HG03521 (cell line): ENCODE data around the gene YTHDC2.

ENCODE experiments used
- ATAC-seq: cut with Tn5 transposase; IDR thresholded peaks from one replicate; pipeline ENCODE4 v1.9.1; 2021; ENCODE audit warnings: mild to moderate bottlenecking, moderate library complexity; ENCODE audit not compliant: unreplicated experiment

Gene YTHDC2

GRCh38 chr5:113519412-113519811 lies 5.9 kb downstream of the YTHDC2 start:
- no peak for ATAC-seq

GRCh38 chr5:113520429-113520828 lies 6.9 kb downstream of the YTHDC2 start:
- ATAC-seq = peak; percentile 70

GRCh38 chr5:113520899-113521298 lies 7.4 kb downstream of the YTHDC2 start:
- ATAC-seq = no peak

GRCh38 chr5:113523168-113523567 lies 9.7 kb downstream of the YTHDC2 start:
- ATAC-seq = no peak

DNA sequence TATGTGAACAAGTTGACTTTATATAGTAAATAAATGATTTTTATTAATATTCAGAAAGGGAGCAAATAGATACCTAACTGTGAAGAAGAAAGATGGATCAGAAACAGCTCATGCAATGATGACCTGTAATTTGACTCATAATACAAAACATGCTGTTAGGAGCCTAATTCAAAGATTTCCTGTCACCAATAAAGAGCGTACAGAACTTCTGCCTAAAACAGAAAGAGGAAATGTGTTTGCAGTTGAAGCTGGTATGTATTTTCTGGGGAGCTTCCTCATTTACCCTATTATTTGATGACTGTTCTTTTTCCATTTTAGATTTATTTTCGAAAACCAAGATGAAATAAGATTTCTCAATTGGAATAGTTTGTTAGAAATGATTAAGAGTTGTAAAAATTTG lies 11.4 kb downstream of the YTHDC2 start:
- no peak for ATAC-seq

DNA sequence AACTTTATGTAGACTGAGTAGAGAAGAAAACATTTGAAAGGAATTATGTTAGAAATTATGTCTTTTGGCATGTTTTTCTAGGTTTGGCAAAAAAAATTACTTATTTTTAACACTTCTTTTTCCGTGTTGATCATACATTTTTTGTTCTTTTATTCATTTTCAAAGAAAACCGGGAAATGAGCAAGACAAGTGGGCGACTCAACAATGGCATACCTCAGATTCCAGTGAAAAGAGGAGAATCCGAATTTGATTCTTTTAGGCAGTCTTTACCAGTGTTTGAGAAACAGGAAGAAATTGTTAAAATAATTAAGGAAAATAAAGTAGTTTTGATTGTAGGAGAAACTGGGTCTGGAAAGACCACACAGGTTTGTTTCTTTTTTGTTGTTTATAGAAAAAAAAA lies 12.9 kb downstream of the YTHDC2 start:
- ATAC-seq = no peak

DNA sequence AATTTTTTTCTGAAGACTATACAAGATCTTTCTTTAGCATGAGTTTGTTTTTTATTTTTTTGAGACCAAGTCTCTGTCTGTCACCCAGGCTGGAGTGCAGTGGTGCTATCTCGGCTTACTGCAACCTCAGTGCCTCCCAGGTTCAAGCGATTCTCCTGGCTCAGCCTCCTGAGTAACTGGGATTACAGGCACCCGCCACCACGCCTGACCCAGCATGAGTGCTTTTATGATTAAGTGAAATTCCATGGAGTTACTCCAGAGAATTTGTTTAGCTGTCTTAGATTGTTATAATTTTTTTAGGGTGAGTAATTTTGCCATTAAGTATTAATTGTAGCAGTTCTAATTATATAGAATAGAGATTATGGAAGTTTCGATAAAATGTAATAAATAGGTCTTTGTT lies 14.3 kb downstream of the YTHDC2 start:
- ATAC-seq = no peak

- no peak for ATAC-seq
Observed at GRCh38 chr5:113531481-113532159, 18.1 kb downstream of the YTHDC2 start.

- no peak for ATAC-seq
Observed at GRCh38 chr5:113538313-113538712, 24.8 kb downstream of the YTHDC2 start.

DNA sequence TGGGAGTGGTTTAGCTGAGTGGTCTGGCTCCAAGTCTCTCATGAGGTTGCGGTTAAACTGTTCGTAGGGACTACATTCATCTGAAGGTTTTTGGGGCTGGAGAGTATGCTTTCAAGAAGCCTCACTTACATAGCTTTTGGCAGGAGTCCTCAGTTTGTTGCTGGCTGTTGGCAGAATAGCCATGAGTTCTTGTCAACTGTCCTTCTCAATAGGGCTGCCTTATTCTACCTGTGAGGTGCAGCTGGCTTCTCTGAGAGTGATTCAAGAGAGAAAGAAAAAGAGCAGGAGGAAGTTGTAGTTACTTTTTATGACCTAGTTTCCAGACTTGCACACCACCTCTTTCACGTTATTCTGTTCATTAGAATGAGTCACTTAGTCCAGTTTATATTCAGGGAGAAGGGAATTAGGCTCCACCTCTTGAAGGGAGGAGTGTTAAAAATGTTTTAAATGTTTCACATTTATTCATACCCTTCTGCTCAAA lies 33.2 kb downstream of the YTHDC2 start:
- no peak for ATAC-seq

DNA sequence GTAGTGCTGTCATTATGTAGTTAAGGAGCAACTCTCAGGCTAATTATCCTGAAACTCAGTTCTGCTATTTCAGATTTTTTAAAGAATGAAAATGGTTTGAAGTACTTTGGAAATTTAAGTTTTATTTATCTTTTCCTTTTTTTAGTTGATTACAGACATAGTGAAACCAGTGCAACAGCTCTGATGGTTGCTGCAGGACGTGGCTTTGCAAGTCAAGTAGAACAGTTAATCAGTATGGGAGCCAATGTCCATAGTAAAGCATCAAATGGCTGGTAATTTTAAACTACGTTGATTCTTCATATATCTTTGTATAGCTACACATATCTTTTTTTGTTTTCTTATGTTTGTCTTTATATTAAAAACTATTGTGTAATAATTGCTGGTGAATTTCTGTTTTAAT lies 34.9 kb downstream of the YTHDC2 start:
- ATAC-seq = no peak

GRCh38 chr5:113552137-113552536 lies 38.6 kb downstream of the YTHDC2 start:
- ATAC-seq = no peak

- no peak for ATAC-seq
Observed at GRCh38 chr5:113552620-113553019, 39.1 kb downstream of the YTHDC2 start.

DNA sequence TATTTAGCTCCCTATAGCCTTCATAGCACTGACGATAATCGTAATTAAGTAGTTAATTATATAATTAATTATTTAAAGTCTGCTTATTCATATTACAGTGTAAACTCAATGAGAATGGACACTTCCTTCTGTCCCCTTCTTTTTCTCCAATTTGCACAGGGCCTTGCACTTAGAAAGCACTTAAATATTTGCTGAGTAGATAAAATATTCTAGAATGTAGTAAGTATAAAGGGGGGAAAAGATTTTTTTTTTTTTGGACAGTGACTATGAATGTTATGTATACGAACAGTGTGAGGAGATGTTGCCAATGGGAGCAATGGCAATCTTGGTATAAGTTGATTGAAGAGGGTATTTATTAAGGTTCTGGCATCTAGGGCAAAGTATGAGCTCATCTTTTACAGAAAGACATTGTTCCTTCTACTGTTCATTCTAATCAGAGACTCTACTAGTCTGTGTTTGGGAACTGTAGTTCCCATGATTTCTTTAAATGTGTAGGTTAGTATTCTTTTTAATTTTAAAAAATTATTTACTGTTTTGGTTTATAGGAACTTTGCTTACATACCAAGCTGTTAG lies 49.4 kb downstream of the YTHDC2 start:
- no peak for ATAC-seq

DNA sequence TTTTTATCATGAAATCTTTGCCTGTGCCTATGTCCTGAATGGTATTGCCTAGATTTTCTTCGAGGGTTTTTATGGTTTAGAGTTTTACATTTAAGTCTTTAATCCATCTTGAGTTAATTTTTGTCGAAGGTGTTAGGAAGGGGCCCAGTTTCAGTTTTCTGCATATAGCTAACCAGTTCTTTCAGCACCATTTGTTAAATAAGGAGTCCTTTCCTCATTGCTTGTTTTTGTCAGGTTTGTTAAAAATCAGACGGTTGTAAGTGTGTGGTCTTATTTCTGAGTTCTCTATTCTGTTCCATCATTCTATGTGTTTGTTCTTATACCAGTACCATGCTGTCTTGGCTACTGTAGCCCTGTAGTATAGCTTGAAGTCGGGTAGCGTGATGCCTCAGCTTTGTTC lies 55.9 kb downstream of the YTHDC2 start:
- ATAC-seq = no peak

DNA sequence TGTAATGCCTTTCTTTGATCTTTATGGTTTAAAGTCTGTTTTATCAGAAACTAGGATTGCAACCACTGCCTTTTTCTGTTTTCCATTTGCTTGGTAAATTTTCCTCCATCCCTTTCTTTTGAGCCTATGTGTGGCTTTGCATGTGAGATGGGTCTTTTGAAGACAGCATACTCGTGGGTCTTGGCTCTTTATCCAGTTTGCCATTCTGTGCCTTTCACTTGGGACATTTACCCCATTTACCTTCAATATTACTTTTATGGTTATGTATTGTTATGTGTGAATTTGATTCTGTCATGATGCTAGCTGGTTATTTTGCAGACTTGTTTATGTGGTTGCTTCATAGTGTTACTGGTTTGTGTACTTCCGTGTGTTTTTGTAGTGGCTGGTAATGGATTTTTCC lies 59.2 kb downstream of the YTHDC2 start:
- no peak for ATAC-seq

GRCh38 chr5:113574417-113574816 lies 60.9 kb downstream of the YTHDC2 start:
- ATAC-seq = no peak

DNA sequence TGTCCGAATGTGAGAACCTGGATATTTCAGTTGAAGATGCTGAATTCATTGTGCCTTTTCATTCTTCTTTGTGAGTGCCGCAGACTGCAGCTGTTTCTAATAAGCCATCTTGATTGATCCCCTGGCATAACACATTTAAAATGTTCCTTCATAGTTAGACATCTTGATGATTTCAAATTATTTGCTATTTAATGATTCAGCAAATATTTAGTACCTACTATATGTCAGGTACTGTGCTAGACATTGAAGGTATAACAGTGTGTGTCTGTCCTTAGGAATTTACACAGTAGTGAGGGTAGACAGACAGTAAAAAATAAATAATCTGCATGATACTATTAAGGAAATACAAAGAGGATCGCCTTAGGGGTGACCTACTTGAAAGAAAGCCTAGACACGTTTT lies 61.6 kb downstream of the YTHDC2 start:
- no peak for ATAC-seq

- ATAC-seq = no peak
Observed at GRCh38 chr5:113578091-113578490, 64.6 kb downstream of the YTHDC2 start.

DNA sequence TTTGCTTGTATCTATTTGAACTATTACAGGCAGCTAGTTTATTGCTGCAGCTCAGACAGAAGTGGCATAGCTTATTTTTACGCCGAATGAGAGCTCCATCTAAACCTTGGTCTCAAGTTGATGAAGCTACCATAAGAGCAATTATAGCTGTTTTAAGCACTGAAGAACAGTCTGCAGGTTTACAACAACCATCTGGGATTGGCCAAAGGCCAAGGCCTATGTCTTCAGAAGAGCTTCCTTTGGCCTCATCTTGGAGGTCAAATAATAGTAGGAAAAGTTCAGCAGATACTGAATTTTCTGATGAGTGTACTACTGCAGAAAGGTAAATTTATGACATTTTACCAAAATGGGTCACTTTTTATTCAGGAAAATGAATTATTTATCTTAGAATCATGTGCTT lies 67.9 kb downstream of the YTHDC2 start:
- ATAC-seq = no peak

GRCh38 chr5:113598150-113598549 lies 84.7 kb downstream of the YTHDC2 start:
- ATAC-seq = no peak

GRCh38 chr5:113598926-113599325 lies 85.4 kb downstream of the YTHDC2 start:
- no peak for ATAC-seq
